ENCODE results near the gene GRK2. TPM values are rescaled to one million over a fixed set of nuclear protein-coding genes. Genes with fewer than 3 reads are reported as not detected.
A peak's percentile ranks its signal among the peaks of the same experiment; 100 is the strongest.

GRK2 gene
- total and polyA plus RNA-seq, 2 of the 13 experiments (the other 11 are each of a cell fraction or from before 2014, with no cell fraction given), result 31.3 to 42.4 TPM

DNA sequence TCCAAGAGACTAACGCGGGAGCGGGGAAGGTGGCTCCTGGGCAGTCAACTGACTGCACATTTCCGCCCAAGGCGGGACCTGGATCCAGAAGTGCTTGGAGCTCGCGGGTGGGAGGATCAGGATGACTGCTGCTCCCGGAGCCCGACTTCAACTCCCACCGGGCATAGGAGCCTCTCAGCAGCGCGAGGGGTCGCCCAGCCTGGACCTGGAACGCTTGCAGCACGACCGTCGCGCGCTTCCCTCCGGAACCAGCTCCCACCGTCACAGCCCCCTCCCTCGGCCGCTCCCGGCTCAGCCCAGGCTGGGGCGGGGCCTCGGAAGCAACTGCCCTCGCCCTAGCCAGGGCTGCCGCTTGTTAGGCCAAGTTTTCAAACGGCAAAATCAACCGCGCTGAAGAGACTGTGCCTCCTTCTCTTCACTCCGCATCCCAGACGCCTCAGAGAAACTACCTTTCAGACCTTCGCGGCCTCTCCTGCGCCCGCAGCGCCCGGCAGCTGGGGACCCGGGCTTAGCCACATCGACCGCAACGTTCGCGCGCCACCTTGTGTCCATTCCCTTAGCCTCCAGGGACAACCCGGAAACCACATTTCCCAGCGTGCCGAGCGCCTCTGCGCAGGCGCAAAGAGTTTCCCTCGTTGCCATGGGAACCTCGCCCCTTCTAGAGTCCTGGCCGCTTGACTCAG lies 51.1 kb downstream of the GRK2 start (continued):
- TF ChIP-seq, protein P1, sequence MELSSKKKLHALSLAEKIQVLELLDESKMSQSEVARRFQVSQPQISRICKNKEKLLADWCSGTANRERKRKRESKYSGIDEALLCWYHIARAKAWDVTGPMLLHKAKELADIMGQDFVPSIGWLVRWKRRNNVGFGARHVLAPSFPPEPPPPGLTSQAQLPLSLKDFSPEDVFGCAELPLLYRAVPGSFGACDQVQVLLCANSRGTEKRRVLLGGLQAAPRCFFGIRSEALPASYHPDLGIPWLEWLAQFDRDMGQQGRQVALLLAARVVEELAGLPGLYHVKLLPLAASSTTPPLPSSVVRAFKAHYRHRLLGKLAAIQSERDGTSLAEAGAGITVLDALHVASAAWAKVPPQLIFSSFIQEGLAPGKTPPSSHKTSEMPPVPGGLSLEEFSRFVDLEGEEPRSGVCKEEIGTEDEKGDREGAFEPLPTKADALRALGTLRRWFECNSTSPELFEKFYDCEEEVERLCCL (CRISPR knock-in tag; IDR thresholded peaks at IDR 0.05; ENCODE audit: borderline replicate concordance), result no peak
- TF ChIP-seq, protein P2, sequence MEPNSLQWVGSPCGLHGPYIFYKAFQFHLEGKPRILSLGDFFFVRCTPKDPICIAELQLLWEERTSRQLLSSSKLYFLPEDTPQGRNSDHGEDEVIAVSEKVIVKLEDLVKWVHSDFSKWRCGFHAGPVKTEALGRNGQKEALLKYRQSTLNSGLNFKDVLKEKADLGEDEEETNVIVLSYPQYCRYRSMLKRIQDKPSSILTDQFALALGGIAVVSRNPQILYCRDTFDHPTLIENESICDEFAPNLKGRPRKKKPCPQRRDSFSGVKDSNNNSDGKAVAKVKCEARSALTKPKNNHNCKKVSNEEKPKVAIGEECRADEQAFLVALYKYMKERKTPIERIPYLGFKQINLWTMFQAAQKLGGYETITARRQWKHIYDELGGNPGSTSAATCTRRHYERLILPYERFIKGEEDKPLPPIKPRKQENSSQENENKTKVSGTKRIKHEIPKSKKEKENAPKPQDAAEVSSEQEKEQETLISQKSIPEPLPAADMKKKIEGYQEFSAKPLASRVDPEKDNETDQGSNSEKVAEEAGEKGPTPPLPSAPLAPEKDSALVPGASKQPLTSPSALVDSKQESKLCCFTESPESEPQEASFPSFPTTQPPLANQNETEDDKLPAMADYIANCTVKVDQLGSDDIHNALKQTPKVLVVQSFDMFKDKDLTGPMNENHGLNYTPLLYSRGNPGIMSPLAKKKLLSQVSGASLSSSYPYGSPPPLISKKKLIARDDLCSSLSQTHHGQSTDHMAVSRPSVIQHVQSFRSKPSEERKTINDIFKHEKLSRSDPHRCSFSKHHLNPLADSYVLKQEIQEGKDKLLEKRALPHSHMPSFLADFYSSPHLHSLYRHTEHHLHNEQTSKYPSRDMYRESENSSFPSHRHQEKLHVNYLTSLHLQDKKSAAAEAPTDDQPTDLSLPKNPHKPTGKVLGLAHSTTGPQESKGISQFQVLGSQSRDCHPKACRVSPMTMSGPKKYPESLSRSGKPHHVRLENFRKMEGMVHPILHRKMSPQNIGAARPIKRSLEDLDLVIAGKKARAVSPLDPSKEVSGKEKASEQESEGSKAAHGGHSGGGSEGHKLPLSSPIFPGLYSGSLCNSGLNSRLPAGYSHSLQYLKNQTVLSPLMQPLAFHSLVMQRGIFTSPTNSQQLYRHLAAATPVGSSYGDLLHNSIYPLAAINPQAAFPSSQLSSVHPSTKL (CRISPR knock-in tag; IDR thresholded peaks at IDR 0.05), result peak; percentile 18; the same call in 1 of the 2 replicates
- no peak for TF ChIP-seq ZNF713 (CRISPR knock-in tag; IDR thresholded peaks at IDR 0.05)
- no peak for TF ChIP-seq FOSL2 (CRISPR knock-in tag; IDR thresholded peaks at IDR 0.05)
- TF ChIP-seq IRX3 (CRISPR knock-in tag; IDR thresholded peaks at IDR 0.05; ENCODE audit: borderline replicate concordance, low read depth), result no peak
- no peak for TF ChIP-seq SMARCE1 (IDR thresholded peaks at IDR 0.05; ENCODE audit: borderline replicate concordance)
- 0 out of 2 replicates have a peak, but pooled peaks have one; percentile 15 for TF ChIP-seq AKAP8 (CRISPR knock-in tag; IDR thresholded peaks at IDR 0.05)
- TF ChIP-seq GTF2F1 (IDR thresholded peaks at IDR 0.05; ENCODE audit: low read length), result no peak
- TF ChIP-seq PLRG1 (conservative IDR thresholded peaks at IDR 0.05), result no peak
- no peak; a peak in 1 of 4 replicates for TF ChIP-seq KLF16 (CRISPR knock-in tag; IDR thresholded peaks at IDR 0.05)
- TF ChIP-seq, protein P3, sequence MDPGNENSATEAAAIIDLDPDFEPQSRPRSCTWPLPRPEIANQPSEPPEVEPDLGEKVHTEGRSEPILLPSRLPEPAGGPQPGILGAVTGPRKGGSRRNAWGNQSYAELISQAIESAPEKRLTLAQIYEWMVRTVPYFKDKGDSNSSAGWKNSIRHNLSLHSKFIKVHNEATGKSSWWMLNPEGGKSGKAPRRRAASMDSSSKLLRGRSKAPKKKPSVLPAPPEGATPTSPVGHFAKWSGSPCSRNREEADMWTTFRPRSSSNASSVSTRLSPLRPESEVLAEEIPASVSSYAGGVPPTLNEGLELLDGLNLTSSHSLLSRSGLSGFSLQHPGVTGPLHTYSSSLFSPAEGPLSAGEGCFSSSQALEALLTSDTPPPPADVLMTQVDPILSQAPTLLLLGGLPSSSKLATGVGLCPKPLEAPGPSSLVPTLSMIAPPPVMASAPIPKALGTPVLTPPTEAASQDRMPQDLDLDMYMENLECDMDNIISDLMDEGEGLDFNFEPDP (CRISPR knock-in tag; conservative IDR thresholded peaks at IDR 0.05), result peak; percentile 96; the same call in 1 of the 2 replicates
- TF ChIP-seq GLI4 (CRISPR knock-in tag; IDR thresholded peaks at IDR 0.05; ENCODE audit: borderline replicate concordance), result 0 out of 2 replicates have a peak, but pooled peaks have one; percentile 29
- TF ChIP-seq, protein P4, sequence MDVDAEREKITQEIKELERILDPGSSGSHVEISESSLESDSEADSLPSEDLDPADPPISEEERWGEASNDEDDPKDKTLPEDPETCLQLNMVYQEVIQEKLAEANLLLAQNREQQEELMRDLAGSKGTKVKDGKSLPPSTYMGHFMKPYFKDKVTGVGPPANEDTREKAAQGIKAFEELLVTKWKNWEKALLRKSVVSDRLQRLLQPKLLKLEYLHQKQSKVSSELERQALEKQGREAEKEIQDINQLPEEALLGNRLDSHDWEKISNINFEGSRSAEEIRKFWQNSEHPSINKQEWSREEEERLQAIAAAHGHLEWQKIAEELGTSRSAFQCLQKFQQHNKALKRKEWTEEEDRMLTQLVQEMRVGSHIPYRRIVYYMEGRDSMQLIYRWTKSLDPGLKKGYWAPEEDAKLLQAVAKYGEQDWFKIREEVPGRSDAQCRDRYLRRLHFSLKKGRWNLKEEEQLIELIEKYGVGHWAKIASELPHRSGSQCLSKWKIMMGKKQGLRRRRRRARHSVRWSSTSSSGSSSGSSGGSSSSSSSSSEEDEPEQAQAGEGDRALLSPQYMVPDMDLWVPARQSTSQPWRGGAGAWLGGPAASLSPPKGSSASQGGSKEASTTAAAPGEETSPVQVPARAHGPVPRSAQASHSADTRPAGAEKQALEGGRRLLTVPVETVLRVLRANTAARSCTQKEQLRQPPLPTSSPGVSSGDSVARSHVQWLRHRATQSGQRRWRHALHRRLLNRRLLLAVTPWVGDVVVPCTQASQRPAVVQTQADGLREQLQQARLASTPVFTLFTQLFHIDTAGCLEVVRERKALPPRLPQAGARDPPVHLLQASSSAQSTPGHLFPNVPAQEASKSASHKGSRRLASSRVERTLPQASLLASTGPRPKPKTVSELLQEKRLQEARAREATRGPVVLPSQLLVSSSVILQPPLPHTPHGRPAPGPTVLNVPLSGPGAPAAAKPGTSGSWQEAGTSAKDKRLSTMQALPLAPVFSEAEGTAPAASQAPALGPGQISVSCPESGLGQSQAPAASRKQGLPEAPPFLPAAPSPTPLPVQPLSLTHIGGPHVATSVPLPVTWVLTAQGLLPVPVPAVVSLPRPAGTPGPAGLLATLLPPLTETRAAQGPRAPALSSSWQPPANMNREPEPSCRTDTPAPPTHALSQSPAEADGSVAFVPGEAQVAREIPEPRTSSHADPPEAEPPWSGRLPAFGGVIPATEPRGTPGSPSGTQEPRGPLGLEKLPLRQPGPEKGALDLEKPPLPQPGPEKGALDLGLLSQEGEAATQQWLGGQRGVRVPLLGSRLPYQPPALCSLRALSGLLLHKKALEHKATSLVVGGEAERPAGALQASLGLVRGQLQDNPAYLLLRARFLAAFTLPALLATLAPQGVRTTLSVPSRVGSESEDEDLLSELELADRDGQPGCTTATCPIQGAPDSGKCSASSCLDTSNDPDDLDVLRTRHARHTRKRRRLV (CRISPR knock-in tag; IDR thresholded peaks at IDR 0.05), result peak; percentile 74; the same call in 1 of the 2 replicates
- TF ChIP-seq PCBP2 (optimal IDR thresholded peaks at IDR 0.05; ENCODE audit: low read depth, low read length, poor library complexity, severe bottlenecking), result no peak
- TF ChIP-seq ATAD3A (CRISPR knock-in tag; IDR thresholded peaks at IDR 0.05), result no peak
- TF ChIP-seq, protein P5, sequence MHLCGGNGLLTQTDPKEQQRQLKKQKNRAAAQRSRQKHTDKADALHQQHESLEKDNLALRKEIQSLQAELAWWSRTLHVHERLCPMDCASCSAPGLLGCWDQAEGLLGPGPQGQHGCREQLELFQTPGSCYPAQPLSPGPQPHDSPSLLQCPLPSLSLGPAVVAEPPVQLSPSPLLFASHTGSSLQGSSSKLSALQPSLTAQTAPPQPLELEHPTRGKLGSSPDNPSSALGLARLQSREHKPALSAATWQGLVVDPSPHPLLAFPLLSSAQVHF (CRISPR knock-in tag; IDR thresholded peaks at IDR 0.05), result no peak
- peak; percentile 66 for TF ChIP-seq FOXJ3 (CRISPR knock-in tag; IDR thresholded peaks at IDR 0.05; ENCODE audit: borderline replicate concordance)

Measured in HepG2 (cell line).